ENCODE data around the gene OPA3. TPM values are rescaled to one million over a fixed set of nuclear protein-coding genes. Genes with fewer than 3 reads are reported as not detected.
A peak's percentile ranks its signal among the peaks of the same experiment; 100 is the strongest.

The OPA3 gene
- total and polyA plus RNA-seq, 2 experiments from 2014 or later, result 11.5 to 14.5 TPM

GRCh38 chr19:45496349-45496953 is 88.2 kb downstream of the OPA3 start (continued):
- TF ChIP-seq ETS1 (IDR thresholded peaks at IDR 0.05), result no peak
- no peak for TF ChIP-seq JUNB (IDR thresholded peaks at IDR 0.05; ENCODE audit: unreplicated experiment)
- TF ChIP-seq CTCF (conservative IDR thresholded peaks at IDR 0.05; ENCODE audit: low read depth in 2 of 2), result no peak
- no peak for TF ChIP-seq EZH2phosphoT487 (IDR thresholded peaks at IDR 0.05; ENCODE audit: unreplicated experiment)
- peak; percentile 69 for TF ChIP-seq CREB1 (CRISPR knock-in tag; IDR thresholded peaks at IDR 0.05; ENCODE audit: low read depth)
- no peak for TF ChIP-seq NANOG (IDR thresholded peaks at IDR 0.05; ENCODE audit: borderline replicate concordance)
- no peak for TF ChIP-seq STAT1 (IDR thresholded peaks at IDR 0.05; ENCODE audit: unreplicated experiment)
- no peak for TF ChIP-seq ZNF331 (CRISPR knock-in tag; IDR thresholded peaks at IDR 0.05; ENCODE audit: low read depth)

GRCh38 chr19:45495178-45495577 is 89.4 kb downstream of the OPA3 start:
- Histone ChIP-seq H3K27me3 (ENCODE audit: insufficient read depth) (peaks cover 15% of the 10 kb centered on the region; the same call in 1 of the 2 replicates), H3K4me2 (no peak overlapping the region), H3K4me3 (no peak overlapping the region), H3K9me2 (ENCODE audit: insufficient read depth) (no peaks in the 10 kb centered on the region), H4K20me1 (replicated peaks; ENCODE audit: insufficient read depth) (peaks cover 2% of the 10 kb centered on the region; the same call in 1 of the 2 replicates), H3K79me2 (replicated peaks; ENCODE audit: insufficient read depth) (no peaks in the 10 kb centered on the region), H3K27ac (ENCODE audit: low read depth) (no peak overlapping the region), H3K36me3 (ENCODE audit: insufficient read depth) (no peaks in the 10 kb centered on the region), H3F3A (replicated peaks; ENCODE audit: low read depth) (peaks cover 17% of the 10 kb centered on the region), H2AFZ (no peak overlapping the region), H3K4me1 (ENCODE audit: insufficient read depth) (peaks cover 17% of the 10 kb centered on the region; the same call in 1 of the 2 replicates)
- H3K27ac Mint-ChIP-seq, result no peak overlapping the region
- H3K9me3 Mint-ChIP-seq, result no peaks in the 10 kb centered on the region; the same call in 2 of the 3 replicates
- H3K27me3 Mint-ChIP-seq (ENCODE audit: insufficient read depth, low read depth, poor library complexity), result peaks cover 36% of the 10 kb centered on the region
- DNase-seq (ENCODE audit: low spot score) (no peak), ATAC-seq (no peak)
- peaks cover 36% of the 10 kb centered on the region for H3K4me1 Mint-ChIP-seq
- H3K4me3 Mint-ChIP-seq, result peak overlapping the region; percentile 71; the same call in 1 of the 3 replicates
- peaks cover 4% of the 10 kb centered on the region; the same call in 1 of the 3 replicates for H3K36me3 Mint-ChIP-seq (ENCODE audit: low read depth)
- TF ChIP-seq STAT1 (IDR thresholded peaks at IDR 0.05; ENCODE audit: unreplicated experiment) (no peak), EZH2phosphoT487 (IDR thresholded peaks at IDR 0.05; ENCODE audit: unreplicated experiment) (no peak), NANOG (IDR thresholded peaks at IDR 0.05; ENCODE audit: borderline replicate concordance) (no peak), CREB1 (CRISPR knock-in tag; IDR thresholded peaks at IDR 0.05; ENCODE audit: low read depth) (no peak), ETS1 (IDR thresholded peaks at IDR 0.05) (no peak), ZNF462 (CRISPR knock-in tag; IDR thresholded peaks at IDR 0.05) (no peak), ZNF331 (CRISPR knock-in tag; IDR thresholded peaks at IDR 0.05; ENCODE audit: low read depth) (no peak), ZNF114 (CRISPR knock-in tag; IDR thresholded peaks at IDR 0.05) (no peak)

Data from GM23338 (cell line).